GM18951 (cell line): ENCODE measurements around the gene ASAP2.

Source experiments
- POLR2A ChIP-seq: IDR thresholded peaks from 4 replicates; pipeline ENCODE4 v1.6.1; 2011; ENCODE audit warnings: mild to moderate bottlenecking; ENCODE audit not compliant: insufficient read length, insufficient read depth; ENCODE audit errors: extremely low read depth
- in situ Hi-C: fragments of 300-500 bp; cut with MboI; formaldehyde crosslinking; loops from one replicate; pipeline ENCODE4 v1.12.0; 2022; ENCODE audit warnings: low sequenced_read_pairs, mixed read lengths, inconsistent platforms; ENCODE audit not compliant: unreplicated experiment

ASAP2 gene

DNA sequence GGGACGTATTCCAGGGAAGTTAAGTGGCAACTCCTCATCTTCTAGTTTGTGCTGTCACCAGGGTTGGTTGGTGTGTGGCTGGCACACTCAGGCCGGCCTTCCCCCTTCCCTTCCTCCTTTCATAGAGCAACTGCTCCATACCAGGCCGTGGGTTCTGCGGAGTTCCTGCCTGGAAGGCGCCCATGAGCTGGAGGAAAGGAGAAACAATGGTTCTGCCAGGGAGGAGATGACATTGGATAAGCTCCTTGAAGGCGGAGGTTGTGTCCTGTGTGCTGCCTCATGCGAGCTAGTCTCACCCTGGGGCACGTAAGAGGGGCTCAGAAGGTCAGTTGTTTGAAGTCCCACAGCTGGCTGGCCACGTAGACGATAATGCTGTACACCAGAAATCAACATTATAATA, 19.2 kb downstream of the ASAP2 start:
- TF ChIP-seq POLR2A: no peak
- in situ Hi-C loops: no loop called here

DNA sequence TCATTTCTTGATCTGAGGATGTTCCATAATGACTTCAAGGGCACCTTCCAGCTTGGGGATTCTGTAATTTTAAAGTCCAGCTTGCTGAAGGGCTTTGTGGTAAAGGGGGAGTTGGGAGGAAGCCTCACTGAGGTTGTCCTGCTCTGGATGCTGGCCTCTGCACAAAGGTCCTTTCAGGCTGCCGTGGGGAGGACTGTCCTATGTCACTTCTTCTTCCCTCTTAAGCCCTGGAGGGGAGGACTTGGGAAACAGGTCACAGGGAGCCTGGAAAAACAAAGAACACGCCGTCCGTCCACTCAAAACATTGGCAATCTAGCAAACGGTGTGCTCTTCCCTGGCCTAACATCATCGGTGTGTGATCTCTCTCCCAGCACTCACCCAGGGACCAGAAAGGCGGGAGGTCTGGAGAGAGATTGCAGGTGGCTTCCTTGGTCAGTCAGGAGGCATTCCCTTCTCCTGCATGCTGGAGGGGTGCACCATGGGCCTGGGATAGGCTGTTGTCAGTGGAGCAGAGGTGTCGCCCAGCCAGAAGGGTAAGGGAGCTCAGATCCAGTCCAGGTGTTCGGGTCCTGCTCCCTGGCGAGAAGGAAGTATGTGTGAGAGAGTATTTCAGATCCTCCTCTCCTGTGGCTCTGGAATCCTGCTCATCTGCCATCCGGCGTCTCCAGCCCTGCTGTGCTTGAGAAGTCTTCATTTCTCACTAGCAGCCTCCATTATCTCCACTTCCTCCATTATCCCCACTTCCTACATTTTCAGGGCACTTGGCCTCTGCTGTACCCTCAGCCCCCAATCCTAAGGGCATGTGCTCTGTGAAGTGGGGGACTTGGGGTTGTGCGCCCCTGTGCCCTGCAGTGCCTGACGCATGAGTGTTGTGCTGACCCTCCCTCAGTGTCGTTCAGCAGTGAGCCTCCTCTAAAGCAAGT, 20.1 kb downstream of the ASAP2 start:
- TF ChIP-seq POLR2A: no peak
- in situ Hi-C loops: no loop called here

DNA sequence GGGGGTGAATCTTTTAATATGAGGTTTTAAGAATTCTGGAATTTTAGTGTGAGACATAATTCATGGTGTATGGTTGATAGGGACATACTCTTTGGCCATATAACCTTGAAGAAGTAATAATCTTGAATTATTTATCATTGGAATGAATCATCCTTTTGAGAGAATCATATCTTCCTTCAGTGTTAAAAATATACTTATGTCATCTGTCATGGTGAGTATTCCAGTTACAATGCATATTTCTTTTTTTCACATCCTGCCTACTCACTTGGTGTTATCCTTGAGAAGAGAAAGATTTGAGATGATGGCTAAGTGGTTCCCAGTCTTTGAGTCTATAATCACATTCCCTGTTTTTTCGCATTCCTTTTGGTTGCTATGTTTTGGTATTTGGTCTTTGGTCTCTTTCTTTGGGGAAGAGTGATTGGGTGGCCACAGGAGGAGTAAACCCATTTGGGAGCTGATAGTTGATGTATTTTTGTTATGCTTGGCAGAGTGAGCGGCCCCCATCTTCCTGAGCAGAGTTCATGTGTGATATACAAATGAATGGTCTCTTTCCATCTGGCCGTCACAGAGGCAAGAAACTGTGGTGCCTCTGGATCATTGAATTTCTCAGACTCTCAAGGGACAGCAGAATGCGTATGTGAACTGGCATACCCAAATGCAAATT, 21.6 kb downstream of the ASAP2 start:
- in situ Hi-C loops: no loop called here
- TF ChIP-seq POLR2A: no peak

DNA sequence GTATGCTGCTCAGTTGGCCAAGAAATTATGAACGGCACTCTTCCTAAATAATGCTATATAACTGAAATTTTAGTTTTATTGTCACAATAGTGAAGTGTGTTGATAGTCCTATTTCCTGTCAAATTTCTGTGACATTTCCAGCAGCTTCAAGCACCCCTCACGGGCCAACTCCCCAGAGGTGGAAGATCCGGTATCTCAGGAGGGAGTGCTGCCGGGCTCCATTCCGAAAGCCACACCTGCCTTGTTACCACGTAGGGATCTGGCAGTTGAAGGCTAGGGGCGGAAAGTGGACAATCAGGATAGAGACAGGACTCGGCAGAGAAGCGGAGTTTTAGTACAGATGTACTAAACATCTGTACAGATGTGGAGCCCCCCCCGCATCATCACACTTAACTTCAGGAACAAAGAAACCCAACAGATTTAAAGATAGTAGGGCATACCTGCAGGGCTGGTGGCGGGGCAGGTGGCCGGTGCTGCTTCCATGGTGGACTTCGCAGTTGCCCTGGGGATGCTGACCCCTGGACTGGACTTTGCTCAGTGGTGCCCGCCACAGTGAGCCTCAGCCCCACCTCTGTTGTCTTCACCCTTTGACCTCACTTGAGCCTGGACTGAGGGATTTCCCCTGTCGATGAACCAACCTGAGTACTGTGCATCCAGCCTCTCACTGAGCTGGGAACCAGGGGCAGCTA, 22.3 kb downstream of the ASAP2 start:
- in situ Hi-C loops: no loop called here
- TF ChIP-seq POLR2A: no peak

DNA sequence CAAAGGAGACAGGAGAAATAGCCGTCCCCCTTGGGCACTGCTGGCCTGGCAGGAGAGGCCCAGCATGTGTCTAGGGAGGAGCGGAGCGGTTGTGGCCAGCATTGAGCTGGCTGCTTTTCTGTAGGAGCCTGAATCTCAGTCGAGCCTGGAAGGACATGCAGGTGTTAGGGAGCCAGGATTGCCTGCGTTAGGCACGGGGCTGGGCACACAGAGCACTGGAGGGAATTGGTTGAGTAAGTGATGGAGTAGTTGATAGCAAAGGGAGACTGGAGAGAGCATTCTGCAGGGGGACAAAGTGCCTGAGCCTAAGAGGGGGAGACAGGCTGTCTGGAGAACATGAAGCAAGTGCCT, 22.8 kb downstream of the ASAP2 start:
- no peak for TF ChIP-seq POLR2A
- in situ Hi-C loops: no loop called here

- in situ Hi-C loops: no loop called here
- no peak for TF ChIP-seq POLR2A
Observed at GRCh38 chr2:9230051-9230802, 23.6 kb downstream of the ASAP2 start.

DNA sequence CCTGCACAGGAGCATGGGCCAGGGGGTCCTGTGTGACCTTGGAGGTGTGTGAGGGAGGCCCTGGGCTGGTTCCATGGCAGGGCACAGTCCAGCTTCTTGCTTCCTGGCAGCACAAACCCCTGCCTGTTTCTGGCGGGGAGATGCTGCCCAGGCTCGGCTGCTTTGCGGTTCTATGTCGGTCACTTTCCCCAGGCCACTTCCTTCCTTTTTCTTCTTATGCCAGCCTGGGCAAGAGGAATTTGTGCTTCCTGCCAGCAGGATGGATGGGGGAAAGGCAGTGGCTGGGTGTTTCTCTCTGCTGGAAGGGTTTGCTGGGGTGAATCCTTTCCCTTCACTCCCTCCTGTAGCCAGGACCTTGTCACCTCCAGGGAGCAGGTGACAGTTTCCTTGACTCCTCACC, 24.3 kb downstream of the ASAP2 start:
- in situ Hi-C loops: no loop called here
- no peak for TF ChIP-seq POLR2A

GRCh38 chr2:9231291-9232165, 24.9 kb downstream of the ASAP2 start:
- in situ Hi-C loops: no loop called here
- TF ChIP-seq POLR2A: no peak

- no peak for TF ChIP-seq POLR2A
- in situ Hi-C loops: no loop called here
Observed at GRCh38 chr2:9232166-9232479, 25.5 kb downstream of the ASAP2 start.

- TF ChIP-seq POLR2A: no peak
- in situ Hi-C loops: no loop called here
Observed at GRCh38 chr2:9232886-9233285, 26.3 kb downstream of the ASAP2 start.

GRCh38 chr2:9234680-9235146, 28.1 kb downstream of the ASAP2 start:
- no peak for TF ChIP-seq POLR2A
- in situ Hi-C loops: no loop called here

DNA sequence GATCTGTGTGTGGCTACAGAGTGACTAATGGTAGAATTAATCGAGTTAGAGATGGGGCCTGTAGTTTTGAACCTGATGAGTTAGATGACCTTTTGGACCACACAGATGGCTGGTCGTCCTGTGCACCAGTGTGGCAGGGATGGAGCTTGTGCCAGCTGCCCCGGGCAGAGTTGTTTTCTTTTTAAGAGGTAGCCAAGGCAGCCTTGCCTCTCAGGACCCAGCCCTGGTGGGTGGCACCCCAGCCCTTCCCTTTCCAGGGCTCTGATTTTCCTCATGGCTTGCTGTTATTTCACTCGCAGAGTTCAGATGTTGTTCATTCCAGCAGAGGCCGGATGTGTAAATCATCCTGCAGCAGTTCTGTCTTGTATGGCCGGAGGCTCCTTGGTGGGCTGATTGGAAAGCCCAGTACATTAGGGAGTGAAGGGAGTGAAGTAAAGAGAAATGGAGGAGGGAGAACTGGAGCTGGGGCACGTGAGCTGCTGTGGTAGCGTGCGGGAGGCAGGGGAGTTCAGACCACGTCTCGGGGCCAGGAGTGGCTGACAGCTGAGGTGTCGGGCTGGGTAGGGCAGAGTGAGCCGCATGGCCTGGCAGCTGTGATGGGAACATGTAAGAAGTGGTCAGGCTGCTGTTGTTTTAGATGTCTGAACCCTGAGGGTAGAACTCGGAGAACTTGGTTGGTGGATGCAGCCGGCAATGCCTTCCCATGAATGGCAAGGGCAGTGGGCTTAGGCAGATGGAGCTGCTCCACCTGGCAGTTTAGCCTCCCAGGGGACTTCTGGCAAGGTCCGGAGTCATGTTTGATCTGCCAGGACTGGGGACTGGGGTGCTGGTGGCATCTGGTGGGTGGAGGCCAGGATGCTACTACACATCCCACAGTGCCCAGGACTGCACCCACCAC, 28.8 kb downstream of the ASAP2 start:
- no peak for TF ChIP-seq POLR2A
- in situ Hi-C loops: no loop called here

GRCh38 chr2:9236045-9236344, 29.4 kb downstream of the ASAP2 start:
- no peak for TF ChIP-seq POLR2A
- in situ Hi-C loops: no loop called here
